SK-N-SH treated with all-trans-retinoic acid at 6 μM for 48 hours (cell line): ENCODE data around the gene RETREG1.

ENCODE experiments used
- BACH2 ChIP-seq: fragments of 250-450 bp; sonication (Bioruptor Pico); IDR thresholded peaks from 2 replicates; pipeline ENCODE4 v1.9.0; 2021; ENCODE audit warnings: mild to moderate bottlenecking, borderline replicate concordance
- TCF4 ChIP-seq: fragments of 250-450 bp; sonication (Bioruptor Pico); IDR thresholded peaks from 2 replicates; pipeline ENCODE4 v1.8.0; 2021; ENCODE audit warnings: mild to moderate bottlenecking, moderate library complexity, borderline replicate concordance
- TF ChIP-seq, protein P1 (sequence below): fragments of 250-450 bp; sonication (Bioruptor Pico); IDR thresholded peaks from 2 replicates; pipeline ENCODE4 v1.5.0; 2020; ENCODE audit warnings: mild to moderate bottlenecking, moderate library complexity
- TF ChIP-seq, protein P2 (sequence below): fragments of 250-450 bp; sonication (Bioruptor Pico); IDR thresholded peaks from 2 replicates; pipeline ENCODE4 v1.5.1; 2020; ENCODE audit warnings: low read depth, mild to moderate bottlenecking, moderate library complexity

DNA sequence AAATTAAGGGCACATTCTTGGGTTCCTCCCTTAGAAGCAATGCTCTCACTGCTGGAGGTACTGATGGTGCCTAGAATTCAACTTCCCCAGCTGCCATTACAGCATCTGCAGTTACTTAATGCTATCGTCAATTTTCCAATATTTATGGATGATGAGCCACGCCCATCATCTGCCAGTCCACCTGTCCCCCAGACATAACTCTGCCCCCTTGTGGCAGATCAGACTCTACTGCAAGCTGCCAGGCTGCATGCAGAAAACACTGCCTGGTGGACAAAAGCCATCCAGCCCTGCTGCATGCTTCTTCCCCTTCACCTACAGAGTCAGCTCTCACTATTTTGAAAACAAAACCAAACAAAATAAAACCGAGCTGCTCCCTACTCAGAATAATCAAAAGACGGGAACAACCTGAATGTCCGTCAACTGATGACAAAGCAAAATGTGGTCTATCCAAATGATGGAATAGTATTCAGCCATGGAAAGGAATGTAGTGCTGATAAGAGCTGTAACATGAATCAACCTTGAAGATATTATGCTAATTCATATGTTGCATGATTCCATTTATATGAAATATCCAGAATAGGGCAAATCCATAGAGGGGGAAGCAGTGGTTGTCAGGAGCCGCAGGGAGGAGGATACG, 66.4 kb downstream of the RETREG1 start:
- TF ChIP-seq, protein P1, sequence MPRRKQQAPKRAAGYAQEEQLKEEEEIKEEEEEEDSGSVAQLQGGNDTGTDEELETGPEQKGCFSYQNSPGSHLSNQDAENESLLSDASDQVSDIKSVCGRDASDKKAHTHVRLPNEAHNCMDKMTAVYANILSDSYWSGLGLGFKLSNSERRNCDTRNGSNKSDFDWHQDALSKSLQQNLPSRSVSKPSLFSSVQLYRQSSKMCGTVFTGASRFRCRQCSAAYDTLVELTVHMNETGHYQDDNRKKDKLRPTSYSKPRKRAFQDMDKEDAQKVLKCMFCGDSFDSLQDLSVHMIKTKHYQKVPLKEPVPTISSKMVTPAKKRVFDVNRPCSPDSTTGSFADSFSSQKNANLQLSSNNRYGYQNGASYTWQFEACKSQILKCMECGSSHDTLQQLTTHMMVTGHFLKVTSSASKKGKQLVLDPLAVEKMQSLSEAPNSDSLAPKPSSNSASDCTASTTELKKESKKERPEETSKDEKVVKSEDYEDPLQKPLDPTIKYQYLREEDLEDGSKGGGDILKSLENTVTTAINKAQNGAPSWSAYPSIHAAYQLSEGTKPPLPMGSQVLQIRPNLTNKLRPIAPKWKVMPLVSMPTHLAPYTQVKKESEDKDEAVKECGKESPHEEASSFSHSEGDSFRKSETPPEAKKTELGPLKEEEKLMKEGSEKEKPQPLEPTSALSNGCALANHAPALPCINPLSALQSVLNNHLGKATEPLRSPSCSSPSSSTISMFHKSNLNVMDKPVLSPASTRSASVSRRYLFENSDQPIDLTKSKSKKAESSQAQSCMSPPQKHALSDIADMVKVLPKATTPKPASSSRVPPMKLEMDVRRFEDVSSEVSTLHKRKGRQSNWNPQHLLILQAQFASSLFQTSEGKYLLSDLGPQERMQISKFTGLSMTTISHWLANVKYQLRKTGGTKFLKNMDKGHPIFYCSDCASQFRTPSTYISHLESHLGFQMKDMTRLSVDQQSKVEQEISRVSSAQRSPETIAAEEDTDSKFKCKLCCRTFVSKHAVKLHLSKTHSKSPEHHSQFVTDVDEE (CRISPR knock-in tag), result no peak
- TF ChIP-seq BACH2 (CRISPR knock-in tag) (no peak), TCF4 (CRISPR knock-in tag) (no peak)
- TF ChIP-seq, protein P2, sequence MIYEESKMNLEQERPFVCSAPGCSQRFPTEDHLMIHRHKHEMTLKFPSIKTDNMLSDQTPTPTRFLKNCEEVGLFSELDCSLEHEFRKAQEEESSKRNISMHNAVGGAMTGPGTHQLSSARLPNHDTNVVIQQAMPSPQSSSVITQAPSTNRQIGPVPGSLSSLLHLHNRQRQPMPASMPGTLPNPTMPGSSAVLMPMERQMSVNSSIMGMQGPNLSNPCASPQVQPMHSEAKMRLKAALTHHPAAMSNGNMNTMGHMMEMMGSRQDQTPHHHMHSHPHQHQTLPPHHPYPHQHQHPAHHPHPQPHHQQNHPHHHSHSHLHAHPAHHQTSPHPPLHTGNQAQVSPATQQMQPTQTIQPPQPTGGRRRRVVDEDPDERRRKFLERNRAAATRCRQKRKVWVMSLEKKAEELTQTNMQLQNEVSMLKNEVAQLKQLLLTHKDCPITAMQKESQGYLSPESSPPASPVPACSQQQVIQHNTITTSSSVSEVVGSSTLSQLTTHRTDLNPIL (CRISPR knock-in tag), result no peak
